Heart left ventricle (tissue), 13 donors: ENCODE data around the gene GOLGA6D.

ENCODE experiments used
- POLR2A ChIP-seq, 2 donors: fragments of 450-650 bp; IDR thresholded peaks; one replicate each; pipeline ENCODE4 v1.6.1; 2017; ENCODE audit warnings: antibody characterized with exemption in 2 of 2, mild to moderate bottlenecking in 2 of 2, moderate library complexity in 2 of 2
- TF ChIP-seq, protein P1 (sequence below), 12 donors: fragments of 200-600 bp; sonication (generic) in 4 of 12; IDR thresholded peaks; one replicate each; pipeline versions ENCODE4 v1.5.0 to v1.8.0; 2018 to 2022; ENCODE audit warnings: antibody characterized with exemption in 12 of 12, mild to moderate bottlenecking in 5 of 12
- donor health status: ischemic (EF 13 %, LVEDD 7.1; RV severe dilation, severe dysfunction).
- donor health status: DM: no; HTN: yes; CAD: no.
- donor health status: DM: no; HTN: no; CAD: no.
- donor health status: ischemic (EF 25% LVEDD 6.9; RV normal size, moderate dysfunction).
- donor health status: ischemic (EF 25% LVEDD 5.7; RV mildly dilated, moderate dysfunction).
- donor health status: ischemic (EF 35%, LVEDD 5.7; RV mildly dilated, moderate dysfunction).
- donor health status: nonischemic (EF 11% LVEDD 7.7; RV severe dilation, severe dysfunction).
- donor health status: DM: yes; HTN: yes; CAD: no.
- donor health status: PGD.
- donor health status: ischemic (EF 29% LVEDD 5.4; RV normal size, mild dysfunction).
- donor health status: nonischemic (EF 23%, LVEDD 6.1; RV moderate dilation, normal function).

- TF ChIP-seq, protein P1, sequence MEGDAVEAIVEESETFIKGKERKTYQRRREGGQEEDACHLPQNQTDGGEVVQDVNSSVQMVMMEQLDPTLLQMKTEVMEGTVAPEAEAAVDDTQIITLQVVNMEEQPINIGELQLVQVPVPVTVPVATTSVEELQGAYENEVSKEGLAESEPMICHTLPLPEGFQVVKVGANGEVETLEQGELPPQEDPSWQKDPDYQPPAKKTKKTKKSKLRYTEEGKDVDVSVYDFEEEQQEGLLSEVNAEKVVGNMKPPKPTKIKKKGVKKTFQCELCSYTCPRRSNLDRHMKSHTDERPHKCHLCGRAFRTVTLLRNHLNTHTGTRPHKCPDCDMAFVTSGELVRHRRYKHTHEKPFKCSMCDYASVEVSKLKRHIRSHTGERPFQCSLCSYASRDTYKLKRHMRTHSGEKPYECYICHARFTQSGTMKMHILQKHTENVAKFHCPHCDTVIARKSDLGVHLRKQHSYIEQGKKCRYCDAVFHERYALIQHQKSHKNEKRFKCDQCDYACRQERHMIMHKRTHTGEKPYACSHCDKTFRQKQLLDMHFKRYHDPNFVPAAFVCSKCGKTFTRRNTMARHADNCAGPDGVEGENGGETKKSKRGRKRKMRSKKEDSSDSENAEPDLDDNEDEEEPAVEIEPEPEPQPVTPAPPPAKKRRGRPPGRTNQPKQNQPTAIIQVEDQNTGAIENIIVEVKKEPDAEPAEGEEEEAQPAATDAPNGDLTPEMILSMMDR (IDR thresholded peaks at IDR 0.05): no peak
- no peak for TF ChIP-seq POLR2A (IDR thresholded peaks at IDR 0.05)
Measured at GRCh38 chr15:75339531-75340240, 57.1 kb downstream of the GOLGA6D start.
